ENCODE measurements around the gene C19orf33. TPM values are rescaled to one million over a fixed set of nuclear protein-coding genes. Genes with fewer than 3 reads are reported as not detected.

C19orf33 gene
- total and polyA plus RNA-seq, 8 donors: 14.4 to 120 (median 28.3) TPM

- Histone ChIP-seq H3K4me1 (peaks cover 0 to 28% of the 10 kb centered on the region in 2 donors), H3K27ac (no peak overlapping the region), H3K27me3 (no peaks in the 10 kb centered on the region), H3K4me3 (no peak overlapping the region), H3K9me3 (no peaks in the 10 kb centered on the region), H3K36me3 (peaks cover 0 to 49% of the 10 kb centered on the region in 2 donors)
- TF ChIP-seq, protein P1, sequence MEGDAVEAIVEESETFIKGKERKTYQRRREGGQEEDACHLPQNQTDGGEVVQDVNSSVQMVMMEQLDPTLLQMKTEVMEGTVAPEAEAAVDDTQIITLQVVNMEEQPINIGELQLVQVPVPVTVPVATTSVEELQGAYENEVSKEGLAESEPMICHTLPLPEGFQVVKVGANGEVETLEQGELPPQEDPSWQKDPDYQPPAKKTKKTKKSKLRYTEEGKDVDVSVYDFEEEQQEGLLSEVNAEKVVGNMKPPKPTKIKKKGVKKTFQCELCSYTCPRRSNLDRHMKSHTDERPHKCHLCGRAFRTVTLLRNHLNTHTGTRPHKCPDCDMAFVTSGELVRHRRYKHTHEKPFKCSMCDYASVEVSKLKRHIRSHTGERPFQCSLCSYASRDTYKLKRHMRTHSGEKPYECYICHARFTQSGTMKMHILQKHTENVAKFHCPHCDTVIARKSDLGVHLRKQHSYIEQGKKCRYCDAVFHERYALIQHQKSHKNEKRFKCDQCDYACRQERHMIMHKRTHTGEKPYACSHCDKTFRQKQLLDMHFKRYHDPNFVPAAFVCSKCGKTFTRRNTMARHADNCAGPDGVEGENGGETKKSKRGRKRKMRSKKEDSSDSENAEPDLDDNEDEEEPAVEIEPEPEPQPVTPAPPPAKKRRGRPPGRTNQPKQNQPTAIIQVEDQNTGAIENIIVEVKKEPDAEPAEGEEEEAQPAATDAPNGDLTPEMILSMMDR (IDR thresholded peaks at IDR 0.05): no peak
- ATAC-seq (no peak), DNase-seq (peak in 1 of 4 donors; percentile 31)
- intact Hi-C loops (cut with DNase I): no loop called here
Measured at GRCh38 chr19:38309615-38310278, 5.7 kb downstream of the C19orf33 start.

DNA sequence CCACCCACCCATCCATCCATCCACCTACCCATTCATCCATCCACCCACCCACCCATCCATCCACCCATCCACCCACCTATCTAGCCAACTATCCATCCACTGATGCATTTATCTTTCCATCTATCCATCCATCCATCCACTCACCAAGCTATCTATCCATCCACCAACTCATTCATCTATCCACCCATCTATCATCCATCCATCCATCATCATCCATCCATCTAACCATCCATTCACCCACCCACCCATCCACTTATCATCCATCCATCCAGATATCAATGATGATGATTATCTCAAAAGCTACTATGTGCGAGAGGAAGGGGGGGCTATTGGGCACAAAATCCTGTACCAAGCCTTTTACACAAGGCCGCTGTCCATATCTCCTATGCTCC, 6.2 kb downstream of the C19orf33 start:
- intact Hi-C loops (cut with DNase I): no loop called here

GRCh38 chr19:38310986-38311385, 6.9 kb downstream of the C19orf33 start:
- Histone ChIP-seq H3K36me3 (peaks cover 0 to 37% of the 10 kb centered on the region in 2 donors), H3K4me1 (peaks cover 0 to 32% of the 10 kb centered on the region in 2 donors), H3K27ac (no peak overlapping the region), H3K27me3 (no peaks in the 10 kb centered on the region), H3K9me3 (no peaks in the 10 kb centered on the region), H3K4me3 (no peak overlapping the region)
- ATAC-seq (no peak), DNase-seq (no peak)
- TF ChIP-seq, protein P1 (IDR thresholded peaks at IDR 0.05): no peak
- intact Hi-C loops (cut with DNase I): no loop called here

More for the DNA sequence above, 6.2 kb downstream of the C19orf33 start:
- no peaks in the 10 kb centered on the region for H3K9me3 ChIP-seq
- ATAC-seq (no peak), DNase-seq (no peak)
- H3K36me3 ChIP-seq: peaks cover 0 to 44% of the 10 kb centered on the region in 2 donors
- TF ChIP-seq, protein P1 (IDR thresholded peaks at IDR 0.05): no peak
- H3K4me1 ChIP-seq: peaks cover 0 to 31% of the 10 kb centered on the region in 2 donors
- H3K27ac ChIP-seq: no peak overlapping the region
- no peaks in the 10 kb centered on the region for H3K27me3 ChIP-seq
- no peak overlapping the region for H3K4me3 ChIP-seq

GRCh38 chr19:38315657-38316476, 11.8 kb downstream of the C19orf33 start, which contains the start of gene YIF1B:
Gene YIF1B (minus strand): TSS chr19:38315947. CDS start chr19:38315917, 30 bp downstream.
- ATAC-seq (peak; percentile 96), DNase-seq (peak; percentile 90 to 98 (median 96))
- Histone ChIP-seq H3K27ac (peak within 1 kb of the TSS; percentile 78 to 92), H3K27me3 (no peaks in the 10 kb centered on the region), H3K9me3 (no peaks in the 10 kb centered on the region), H3K4me3 (peak within 1 kb of the TSS; percentile 59 to 60), H3K36me3 (no peaks in the 10 kb centered on the region), H3K4me1 (peaks cover 15 to 72% of the 10 kb centered on the region in 2 donors)
- TF ChIP-seq, protein P1 (IDR thresholded peaks at IDR 0.05): no peak
- intact Hi-C loops (cut with DNase I): no loop called here

Measured in left lung (tissue), 10 donors.